Measurements from ENCODE around the gene TAB3.

Gene TAB3, protein sequence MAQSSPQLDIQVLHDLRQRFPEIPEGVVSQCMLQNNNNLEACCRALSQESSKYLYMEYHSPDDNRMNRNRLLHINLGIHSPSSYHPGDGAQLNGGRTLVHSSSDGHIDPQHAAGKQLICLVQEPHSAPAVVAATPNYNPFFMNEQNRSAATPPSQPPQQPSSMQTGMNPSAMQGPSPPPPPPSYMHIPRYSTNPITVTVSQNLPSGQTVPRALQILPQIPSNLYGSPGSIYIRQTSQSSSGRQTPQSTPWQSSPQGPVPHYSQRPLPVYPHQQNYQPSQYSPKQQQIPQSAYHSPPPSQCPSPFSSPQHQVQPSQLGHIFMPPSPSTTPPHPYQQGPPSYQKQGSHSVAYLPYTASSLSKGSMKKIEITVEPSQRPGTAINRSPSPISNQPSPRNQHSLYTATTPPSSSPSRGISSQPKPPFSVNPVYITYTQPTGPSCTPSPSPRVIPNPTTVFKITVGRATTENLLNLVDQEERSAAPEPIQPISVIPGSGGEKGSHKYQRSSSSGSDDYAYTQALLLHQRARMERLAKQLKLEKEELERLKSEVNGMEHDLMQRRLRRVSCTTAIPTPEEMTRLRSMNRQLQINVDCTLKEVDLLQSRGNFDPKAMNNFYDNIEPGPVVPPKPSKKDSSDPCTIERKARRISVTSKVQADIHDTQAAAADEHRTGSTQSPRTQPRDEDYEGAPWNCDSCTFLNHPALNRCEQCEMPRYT

DNA sequence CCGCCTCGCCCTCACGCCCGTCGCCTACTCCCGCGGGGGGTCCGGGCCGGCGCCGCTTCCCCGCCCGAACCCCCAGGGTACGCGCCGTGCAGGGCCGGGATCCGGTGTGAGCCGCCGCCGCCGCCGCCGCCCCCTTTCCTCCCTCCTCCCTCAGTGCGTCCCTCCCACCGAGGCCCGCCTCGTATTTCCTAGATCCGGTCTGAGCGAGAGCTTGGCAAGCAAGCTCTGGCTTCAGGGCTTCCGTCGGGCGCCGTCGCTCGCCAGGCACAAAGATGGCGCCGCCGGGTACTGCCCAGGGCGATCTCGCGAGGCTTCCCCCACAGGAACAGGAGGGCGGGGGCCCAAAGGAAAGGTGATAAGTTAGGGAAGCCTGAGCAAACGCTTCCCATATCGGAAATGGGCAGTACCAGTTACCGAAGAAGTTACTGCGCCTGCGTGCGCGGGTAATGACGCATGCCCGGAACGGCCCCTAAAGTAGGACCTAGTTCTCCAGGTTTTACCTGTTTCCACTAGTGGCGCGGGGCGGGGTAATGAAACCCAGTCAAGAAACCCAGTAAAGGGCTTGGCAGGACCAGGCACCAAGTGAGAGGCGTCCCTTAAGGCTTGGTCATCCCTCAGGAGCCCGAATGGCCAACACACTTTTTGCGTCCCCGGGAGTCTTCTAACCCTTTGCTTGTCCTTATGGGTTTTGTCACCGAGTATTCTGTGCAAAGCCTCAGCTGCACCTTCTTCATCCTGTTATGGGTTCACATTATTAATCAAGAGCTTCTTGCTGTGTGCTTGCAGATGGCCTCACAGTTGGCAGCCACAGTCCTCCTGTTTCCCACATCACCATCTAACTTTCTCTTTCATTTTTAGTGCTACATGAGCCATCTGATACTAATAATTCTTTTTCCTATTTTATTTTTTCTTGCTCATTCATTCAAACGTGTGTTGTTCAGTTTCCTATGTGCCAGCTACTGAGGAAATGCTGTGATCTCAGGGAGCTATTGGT is at the start of gene TAB3:
Gene TAB3, minus strand, starts transcription at position 108 of the 994 bp plus-strand sequence. CDS start 29,666 bp downstream, outside the sequence.
- DNase-seq: peak; percentile 96

DNA sequence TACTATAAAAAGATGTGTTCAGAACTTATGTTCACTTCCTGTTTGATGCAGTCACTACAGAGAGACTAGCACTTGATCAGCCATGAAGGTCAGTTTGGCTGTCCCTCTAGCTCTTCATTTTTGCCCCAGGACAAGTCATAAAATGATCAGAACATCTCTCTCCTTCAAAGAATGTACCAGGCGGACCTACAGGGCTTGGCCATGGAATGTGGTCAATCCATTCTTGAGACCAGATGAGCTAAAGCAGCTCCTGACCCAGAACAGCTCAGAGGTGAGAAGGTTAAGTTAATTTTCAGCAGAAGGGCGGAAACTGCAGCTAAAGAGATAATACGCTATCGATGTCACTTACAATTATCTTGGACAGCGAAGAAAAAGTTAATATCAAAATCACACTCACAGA is 49.2 kb upstream of the TAB3 start:
- DNase-seq: no peak

DNA sequence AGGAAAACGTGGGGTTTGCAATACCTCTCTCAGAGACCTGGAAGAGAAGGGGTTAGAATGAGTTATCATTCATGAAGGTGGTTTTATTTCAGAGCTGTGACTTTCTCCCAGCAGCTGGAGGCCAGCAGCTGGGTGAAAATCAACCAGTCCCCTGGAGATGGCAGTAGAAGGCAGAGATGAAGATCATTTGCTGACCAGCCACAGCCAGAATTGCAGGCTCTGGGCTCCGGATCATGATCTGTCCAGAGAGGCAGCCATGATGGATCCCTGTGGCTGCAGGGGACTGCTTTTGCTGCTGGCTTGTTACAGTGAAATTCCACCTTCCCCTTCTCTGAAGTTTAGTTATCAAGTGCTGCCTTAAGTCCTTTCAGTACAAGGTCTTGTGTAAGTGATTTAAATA is 46.9 kb upstream of the TAB3 start:
- DNase-seq: no peak

DNA sequence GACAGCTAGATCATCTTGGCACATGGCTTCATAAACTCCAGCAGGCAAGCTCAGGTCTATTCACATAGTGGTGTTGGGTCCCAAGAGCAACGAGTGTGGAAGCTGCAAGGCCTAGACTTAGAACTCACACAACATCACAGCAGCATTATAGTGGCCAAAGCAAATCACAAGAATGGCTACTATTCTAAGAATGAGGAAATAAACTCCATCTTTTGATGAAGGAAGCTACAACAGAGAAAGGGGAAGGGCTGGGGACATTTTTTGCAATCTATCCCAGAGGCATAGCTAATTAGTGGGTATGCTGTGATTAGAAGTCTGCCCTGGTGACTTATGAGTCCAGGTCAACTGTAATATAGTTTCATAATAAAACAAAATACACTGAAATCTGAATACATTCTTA is 42.9 kb upstream of the TAB3 start:
- DNase-seq: no peak

DNA sequence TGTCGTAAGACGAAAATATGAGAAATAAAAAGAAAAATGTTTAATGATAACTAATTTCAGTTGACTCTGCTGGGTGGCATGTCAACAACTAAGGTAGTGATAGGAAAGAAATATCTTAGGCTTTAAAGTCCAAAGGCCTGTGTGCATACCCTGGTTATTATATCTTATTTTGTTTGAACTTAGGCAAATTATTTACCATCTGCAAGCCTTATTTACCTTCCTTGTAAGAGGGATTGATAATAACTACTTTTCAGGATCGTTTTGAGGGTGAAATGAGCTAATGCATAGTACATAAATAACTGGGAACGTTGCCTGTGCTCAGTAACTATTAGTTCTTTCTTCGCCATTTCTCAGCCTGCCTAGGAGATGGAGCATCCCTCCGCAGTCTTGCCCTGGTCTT is 41.6 kb upstream of the TAB3 start:
- no peak for DNase-seq

DNA sequence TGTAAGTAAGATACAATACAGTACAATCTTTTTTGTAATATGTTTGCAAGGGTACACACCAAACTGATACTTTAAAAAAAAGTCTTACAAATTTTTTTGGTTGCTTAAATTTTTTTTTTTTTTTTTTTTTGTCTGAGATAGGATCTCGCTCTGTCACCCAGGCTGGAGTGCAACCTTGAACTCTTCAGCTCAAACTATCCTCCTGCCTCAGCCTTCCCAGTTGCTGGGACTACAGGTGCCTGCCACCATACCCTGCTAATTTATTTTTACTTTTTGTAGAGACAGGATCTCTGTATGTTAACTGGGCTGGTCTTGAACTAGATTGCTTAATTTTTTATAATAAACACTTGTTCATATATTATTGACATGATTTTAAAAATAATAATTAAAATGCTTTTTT is 41.1 kb upstream of the TAB3 start:
- DNase-seq: no peak

DNA sequence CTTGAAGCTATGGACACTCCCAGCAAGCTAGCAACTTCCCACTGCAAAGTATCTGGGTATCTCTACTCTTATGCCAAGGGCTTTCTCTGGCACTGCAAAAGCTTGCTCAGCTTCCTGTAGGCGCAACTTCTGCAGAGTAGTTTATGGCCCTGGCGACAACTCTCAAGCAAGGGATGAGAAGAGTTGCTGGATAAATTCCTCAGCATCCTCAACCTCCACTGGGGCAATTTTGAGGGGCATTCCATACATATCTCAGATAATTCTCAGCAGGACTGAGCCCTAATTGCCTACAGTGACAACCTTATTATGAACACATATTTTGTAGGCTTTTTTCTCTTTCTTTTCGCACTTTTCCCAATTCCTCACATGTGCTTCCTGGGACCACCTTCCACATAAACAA is 31.2 kb upstream of the TAB3 start:
- DNase-seq: no peak

DNA sequence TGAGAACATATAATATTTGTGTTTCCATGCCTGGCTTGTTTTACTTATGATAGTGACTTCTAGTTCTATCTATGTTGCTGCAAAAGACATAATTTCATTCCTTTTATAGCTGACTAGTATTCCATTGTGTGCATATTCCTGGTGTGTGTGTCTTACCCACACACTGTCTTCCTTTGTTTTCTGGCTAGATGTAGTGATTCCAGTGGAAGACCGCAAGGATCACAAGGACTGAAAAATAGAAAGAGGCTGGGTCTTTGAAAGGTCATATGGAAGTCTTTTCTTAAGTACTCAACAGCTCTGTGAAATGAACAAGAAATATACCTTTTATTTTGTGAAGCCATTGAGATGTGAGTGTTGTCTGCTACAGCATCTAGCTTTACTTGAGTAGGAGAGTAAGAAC is 29.4 kb upstream of the TAB3 start:
- no peak for DNase-seq

DNA sequence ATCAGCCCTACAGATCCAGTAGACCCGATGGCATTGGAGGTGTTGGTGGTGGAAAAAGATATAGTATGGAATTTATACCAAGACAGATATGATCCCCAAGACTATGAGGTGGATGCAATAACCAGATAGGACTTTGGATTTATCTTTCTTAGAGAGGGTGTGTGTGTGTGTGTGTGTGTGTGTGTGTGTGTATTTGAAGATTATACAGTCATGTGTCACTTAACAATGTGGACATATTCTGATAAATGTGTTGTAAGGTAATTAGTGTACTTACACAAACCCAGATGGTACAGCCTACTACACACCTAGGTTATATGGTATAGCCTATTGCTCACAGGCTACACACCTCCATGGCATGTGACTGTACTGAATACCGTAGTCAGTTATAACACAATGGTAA is 24.4 kb upstream of the TAB3 start:
- no peak for DNase-seq

DNA sequence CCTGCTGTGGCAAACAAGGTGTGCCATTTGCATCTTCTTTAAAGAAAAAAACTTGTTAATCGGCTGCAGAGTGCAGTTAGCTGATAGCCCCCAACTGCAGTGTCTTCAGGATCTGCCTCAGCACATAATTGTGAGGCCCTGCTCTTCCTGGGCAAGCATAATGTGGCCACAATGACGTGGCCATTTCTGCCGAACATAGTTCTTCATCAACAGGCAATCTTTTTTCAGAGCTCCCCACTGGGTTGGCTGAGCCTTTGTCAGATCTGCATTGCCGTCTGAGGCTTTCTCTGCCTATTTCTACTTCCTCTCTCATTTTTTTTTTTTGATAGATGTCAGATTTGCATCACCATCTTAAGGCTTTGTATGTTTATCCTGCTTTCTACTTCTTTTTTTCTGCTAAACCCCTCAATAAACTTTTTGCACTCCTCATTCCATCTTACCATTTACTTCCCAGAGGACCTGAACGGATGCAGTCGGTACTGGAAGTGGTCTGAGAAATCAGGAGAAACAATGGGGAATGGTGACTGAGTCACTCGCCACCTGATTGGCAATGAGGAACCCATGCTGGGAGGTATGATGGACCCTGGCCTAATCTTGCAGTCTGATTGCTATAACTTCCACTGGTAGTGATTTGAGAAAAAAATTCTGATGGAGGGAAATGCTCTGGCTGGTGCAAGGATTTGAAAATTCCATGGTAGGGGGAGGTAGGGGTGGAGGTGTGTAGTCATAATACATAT is 21.2 kb upstream of the TAB3 start:
- DNase-seq: peak in 1 of 2 donors; percentile 4

DNA sequence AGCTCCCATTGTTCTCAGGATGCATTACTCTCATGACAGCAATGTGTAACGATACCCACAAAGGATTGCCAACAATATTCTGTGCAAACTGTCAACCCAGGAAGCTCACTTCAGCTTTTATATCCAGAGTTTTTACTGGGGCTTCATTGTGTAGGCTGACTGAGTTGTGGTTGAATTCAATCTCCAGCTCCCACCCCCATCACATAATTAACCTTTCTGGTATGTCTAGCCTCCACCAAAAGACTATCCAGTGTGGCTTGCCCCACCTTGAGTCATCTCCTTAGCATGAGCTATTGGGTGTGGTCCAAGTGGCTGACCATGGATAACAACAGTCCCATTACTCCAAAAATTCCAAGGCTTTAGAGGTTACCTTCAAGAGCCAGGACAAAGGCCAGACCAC is 17.7 kb upstream of the TAB3 start:
- DNase-seq: no peak

DNA sequence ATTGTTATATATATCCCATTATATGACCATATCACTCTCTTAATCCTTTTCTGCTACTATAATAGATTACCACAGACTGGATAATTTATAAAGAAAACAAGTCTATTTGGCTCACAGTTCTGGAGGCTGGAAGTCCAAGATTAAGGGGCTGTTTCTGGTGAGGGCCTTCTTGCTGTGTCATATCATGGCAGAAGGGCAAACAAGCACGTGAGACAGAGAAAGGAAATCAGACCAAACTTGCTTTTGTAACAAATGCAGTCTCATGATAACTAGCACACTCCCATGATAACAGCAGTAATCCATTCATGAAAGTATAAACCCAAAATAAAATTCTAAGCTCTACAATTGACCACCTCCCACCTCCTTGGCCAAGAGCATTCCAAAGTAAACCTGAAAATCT is 16.3 kb upstream of the TAB3 start:
- DNase-seq: no peak

DNA sequence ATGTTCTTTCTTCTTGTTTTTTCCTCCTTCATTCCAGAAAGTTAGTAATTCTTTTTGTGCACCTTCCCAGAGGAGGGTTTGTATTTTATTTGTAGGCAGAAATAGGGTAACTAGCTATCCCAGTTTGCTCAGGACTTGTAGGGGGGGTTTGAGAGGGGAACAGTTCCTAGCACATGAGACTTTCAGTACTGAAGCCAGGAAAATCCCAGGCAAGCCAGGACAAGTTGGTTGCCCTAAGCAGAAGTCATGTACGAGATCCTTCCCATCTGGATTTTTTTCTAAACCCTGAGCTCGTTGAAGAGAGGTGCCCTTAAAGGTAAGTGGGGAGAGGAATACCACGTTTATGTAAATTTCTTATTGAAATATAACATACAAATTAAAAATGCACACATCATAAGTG is 15.6 kb upstream of the TAB3 start:
- no peak for DNase-seq

DNA sequence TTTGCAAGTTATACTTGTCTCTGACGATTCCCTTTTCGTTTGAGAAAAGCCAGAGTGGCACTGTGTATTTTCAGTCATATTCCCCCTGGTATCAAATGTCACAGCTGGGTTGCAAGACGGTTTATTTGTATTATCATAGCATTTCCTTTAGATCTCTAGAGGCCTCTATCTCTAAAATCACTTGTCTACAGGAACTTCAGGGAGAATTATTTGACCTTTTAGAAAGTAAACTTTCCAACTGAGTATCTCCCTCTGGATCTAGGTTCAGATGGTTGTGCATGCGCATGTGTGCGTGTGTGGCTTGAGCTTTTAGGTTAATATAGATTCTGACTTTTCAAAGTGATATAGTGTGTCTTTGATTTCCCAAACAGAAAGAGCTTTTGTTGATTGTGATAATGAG is 15.1 kb upstream of the TAB3 start:
- no peak for DNase-seq

DNA sequence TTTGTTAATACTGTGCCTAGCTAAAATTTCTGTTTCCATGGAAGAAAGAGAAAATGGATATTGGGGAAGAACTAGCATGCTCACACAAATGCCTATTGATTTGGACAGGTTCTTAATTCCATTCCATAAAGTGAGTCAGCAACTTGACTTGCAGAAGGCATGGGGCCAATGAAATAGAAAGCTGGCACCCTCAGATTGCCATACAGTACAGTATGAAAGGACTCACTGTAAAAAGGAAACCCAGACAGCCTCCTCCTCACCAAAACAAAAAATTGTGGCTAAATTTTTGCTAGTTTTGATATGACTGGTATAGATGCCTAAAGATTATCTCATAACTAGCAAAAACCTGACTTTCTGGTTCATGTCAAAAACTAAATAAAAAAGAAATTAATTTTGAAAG is 11.2 kb upstream of the TAB3 start:
- no peak for DNase-seq

DNA sequence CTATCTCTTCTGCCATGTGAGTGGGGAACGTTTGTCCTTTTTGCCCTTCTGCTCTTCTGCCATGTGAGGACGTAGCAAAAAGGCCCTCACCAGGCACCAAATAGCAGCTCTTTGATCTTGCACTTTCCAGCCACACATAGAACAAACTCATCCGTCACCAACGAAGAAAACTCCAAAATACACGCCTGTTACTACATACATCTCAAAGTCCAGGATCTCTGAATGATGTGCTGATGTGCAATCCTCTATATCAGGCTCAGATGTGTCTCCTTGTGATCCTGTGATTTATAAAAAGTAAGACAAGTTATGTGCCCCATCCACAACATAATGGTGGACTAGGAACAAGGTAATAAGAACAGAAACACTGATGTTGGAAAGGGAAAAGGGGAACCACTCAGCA is 9.8 kb upstream of the TAB3 start:
- DNase-seq: no peak

DNA sequence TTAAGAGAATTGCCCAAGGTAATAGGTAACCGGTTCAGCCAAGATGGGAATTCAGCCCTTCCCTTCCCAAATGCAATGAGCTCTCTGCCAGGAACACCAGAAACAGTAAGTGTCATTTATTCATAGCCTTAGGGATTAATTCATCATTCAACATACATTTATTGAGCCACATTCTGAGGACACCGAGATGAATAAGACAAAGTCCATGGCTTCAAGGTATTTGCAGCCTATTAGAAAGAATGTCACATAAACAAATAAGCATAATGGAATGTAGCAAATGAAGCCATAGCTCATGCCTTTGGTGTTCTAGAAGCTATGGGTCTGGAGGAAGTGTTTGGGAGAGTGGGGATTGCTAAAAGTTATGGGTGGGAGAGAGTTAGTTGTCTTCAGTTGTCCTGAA is 6.3 kb upstream of the TAB3 start:
- DNase-seq: no peak

DNA sequence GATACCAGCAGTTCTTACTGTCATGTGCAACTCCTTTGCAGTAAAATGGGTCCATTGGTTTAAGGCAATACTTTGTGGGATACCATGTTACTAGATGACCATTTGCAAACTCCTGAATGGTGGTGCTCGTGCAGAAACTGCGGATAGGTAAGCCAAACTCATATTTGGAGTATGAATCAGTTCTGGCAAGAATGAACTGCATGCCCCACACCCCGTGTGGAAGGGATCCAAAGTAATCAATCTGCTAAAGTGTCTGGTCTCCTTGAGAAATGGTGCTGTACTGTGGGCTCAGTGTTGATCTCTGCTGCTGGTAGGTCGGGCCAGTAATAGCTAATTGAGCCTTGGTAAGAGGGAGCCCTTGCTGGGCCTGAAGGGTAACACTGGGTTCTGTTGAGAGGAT is 4.2 kb upstream of the TAB3 start:
- DNase-seq: no peak

DNA sequence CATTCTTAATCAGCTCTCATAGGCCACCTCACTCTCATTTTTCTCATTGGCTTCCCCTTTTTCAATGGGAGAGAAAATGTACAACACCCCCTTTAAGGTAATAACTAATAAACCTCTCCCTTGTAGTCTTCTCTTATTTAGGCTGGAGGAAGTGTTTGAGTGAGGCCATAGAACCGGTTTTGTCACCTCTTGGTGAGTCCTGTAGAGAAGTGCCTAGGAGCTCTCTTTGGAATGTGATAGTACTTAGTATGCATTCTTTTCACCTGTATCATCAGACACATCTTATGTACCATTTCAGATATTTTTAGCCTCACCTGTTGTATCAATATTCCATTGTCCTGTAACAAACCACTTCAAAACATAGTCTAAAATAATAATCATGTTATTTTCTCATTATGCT is 3.5 kb upstream of the TAB3 start:
- no peak for DNase-seq

DNA sequence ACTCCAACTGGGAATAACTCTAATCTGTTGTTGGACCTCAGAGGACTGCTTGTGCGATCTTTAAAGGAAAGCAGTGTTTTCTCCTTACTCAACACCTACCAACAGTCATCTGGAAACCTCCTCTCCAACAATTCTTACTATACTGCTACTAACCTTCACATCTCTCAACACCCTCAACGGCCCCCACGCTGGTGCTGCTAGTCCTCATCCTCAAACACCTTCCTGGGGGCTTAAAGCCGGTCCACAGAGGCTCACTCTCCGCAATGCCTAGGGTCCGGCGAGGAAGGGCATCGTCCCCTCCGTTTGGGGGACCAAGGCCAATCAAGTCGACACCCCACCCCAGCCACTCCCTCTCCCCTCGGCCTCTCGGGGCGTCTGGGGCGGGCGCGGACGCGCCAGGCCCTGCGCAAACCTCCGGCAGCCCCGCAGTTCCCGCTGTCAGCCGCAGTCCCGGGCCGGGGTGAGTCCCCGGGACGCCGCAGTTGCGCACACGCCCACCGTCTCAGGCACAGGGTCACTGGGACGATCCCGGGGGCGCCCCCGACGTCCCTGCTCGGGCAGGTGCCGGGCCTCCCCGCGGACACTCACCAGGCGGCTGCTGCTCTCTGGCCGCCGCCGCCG is 418 bp downstream of the TAB3 start:
- DNase-seq: peak in 1 of 2 donors; percentile 33

DNA sequence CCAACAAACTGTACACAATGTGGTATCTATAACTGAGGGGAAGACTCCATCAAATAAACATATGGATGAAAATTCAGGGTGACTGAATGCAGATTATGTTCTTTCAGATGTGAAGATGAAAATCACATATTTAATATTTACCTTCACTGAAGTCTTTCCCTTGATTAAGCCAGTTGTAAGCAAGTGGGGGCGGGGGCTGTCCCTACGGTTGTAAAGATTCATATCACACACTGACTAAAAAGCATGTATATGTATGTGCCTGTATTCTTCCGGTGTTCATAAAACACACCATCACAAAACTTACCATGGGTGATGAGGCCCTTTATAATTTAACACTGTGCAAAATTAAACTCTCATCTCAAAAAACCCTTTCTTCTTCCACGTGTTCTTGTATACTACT is 1.3 kb downstream of the TAB3 start:
- DNase-seq: no peak

DNA sequence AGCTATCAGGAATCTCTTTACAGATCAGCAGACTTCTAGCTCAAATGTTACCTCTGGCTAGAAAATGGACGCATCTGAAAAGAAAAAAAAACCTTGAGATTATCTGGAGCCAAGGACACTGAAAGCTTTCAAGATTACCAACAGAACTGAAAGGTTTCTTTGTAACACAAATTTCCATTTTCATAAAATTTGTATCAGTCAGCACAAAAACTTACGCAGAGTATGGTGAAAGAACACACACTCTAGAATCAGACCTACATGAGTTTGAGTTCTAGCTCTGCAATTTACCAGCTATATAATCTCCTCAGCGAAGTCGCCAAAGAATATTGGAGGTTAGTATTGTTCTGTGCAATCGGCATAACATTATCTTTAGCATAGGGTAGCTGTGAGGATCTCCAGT is 1.8 kb downstream of the TAB3 start:
- DNase-seq: no peak
